Osteoblast (primary cell): Measurements from ENCODE around the gene TADA2B. TPM values are rescaled to one million over a fixed set of nuclear protein-coding genes. Genes with fewer than 3 reads are reported as not detected.

Experiments
- DNase-seq: peaks from one replicate; pipeline ENCODE4 v3.0.0; 2011; ENCODE audit warnings: low spot score, mixed read lengths; ENCODE audit not compliant: insufficient read length; ENCODE audit errors: missing footprints
- H2AFZ ChIP-seq: 2 replicates; pipeline ENCODE4 v1.6.0; 2011; ENCODE audit warnings: mild to moderate bottlenecking, low read length
- H3K27ac ChIP-seq: 2 replicates; pipeline ENCODE4 v1.5.1; 2011; ENCODE audit warnings: mild to moderate bottlenecking, low read depth, low read length, moderate library complexity
- H3K27me3 ChIP-seq: 2 replicates; pipeline ENCODE4 v1.6.0; 2012; ENCODE audit warnings: mild to moderate bottlenecking, control low read depth, inconsistent platforms, low read length, moderate library complexity; ENCODE audit not compliant: insufficient read depth
- H3K36me3 ChIP-seq: 2 replicates; pipeline ENCODE4 v1.5.1; 2011; ENCODE audit warnings: mild to moderate bottlenecking, low read length, control low read depth, moderate library complexity; ENCODE audit not compliant: insufficient read depth
- H3K4me1 ChIP-seq: 2 replicates; pipeline ENCODE4 v1.5.1; 2011; ENCODE audit warnings: mild to moderate bottlenecking, low read length, control low read depth, moderate library complexity; ENCODE audit not compliant: insufficient read depth
- H3K4me2 ChIP-seq: 2 replicates; pipeline ENCODE4 v1.6.0; 2011; ENCODE audit warnings: mild to moderate bottlenecking, low read length; ENCODE audit not compliant: insufficient read depth
- H3K4me3 ChIP-seq: fragments of 200-600 bp; sonication (generic); 3 replicates; pipeline ENCODE4 v1.5.1; 2012; ENCODE audit warnings: mild to moderate bottlenecking, low read length, inconsistent platforms; ENCODE audit not compliant: insufficient read depth
- H3K79me2 ChIP-seq: 2 replicates; pipeline ENCODE4 v1.6.0; 2012; ENCODE audit warnings: mild to moderate bottlenecking, low read length, control low read depth, inconsistent platforms; ENCODE audit not compliant: insufficient read depth
- H3K9me3 ChIP-seq: 2 replicates; pipeline ENCODE4 v1.5.1; 2011; ENCODE audit warnings: low read depth, low read length, control low read depth
- H4K20me1 ChIP-seq: 2 replicates; pipeline ENCODE4 v1.6.0; 2012; ENCODE audit warnings: mild to moderate bottlenecking, low read length, control low read depth; ENCODE audit not compliant: insufficient read depth
- CTCF ChIP-seq: IDR thresholded peaks from 2 replicates; pipeline ENCODE4 v1.5.1; 2011; ENCODE audit warnings: mild to moderate bottlenecking, low read depth, low read length, moderate library complexity; ENCODE audit errors: extremely low read depth
- total RNA-seq: library from RNA; depleted of rRNA; stranded (reverse); fragments of >200 nt; gene quantifications from 2 replicates; pipeline ENCODE4 v1.2.3, GENCODE V29; 2012

The TADA2B gene
- total RNA-seq, 1 donor, result 13.0 TPM

GRCh38 chr4:7049739-7050138, 6.6 kb downstream of the TADA2B start:
- H4K20me1 ChIP-seq, result peaks cover 65% of the 10 kb centered on the region
- no peak for DNase-seq
- no peak for TF ChIP-seq CTCF

GRCh38 chr4:7050481-7051143, 7.4 kb downstream of the TADA2B start:
- H3K36me3 ChIP-seq, result peaks cover 10% of the 10 kb centered on the region
- H3K79me2 ChIP-seq, result peaks cover 91% of the 10 kb centered on the region

More at GRCh38 chr4:7049739-7050138, 6.6 kb downstream of the TADA2B start:
- Histone ChIP-seq H3K4me1 (peaks cover 10% of the 10 kb centered on the region), H3K4me3 (no peak overlapping the region), H3K79me2 (peaks cover 95% of the 10 kb centered on the region), H3K9me3 (no peaks in the 10 kb centered on the region), H3K36me3 (peaks cover 5% of the 10 kb centered on the region), H3K27me3 (no peaks in the 10 kb centered on the region), H3K4me2 (no peak overlapping the region), H2AFZ (no peak overlapping the region), H3K27ac (no peak overlapping the region)

GRCh38 chr4:7051144-7051495, 7.9 kb downstream of the TADA2B start:
- peak; percentile 42 for DNase-seq
- peaks cover 5% of the 10 kb centered on the region for H3K4me1 ChIP-seq
- H3K36me3 ChIP-seq, result peaks cover 15% of the 10 kb centered on the region
- H3K4me3 ChIP-seq, result no peak overlapping the region
- TF ChIP-seq CTCF, result no peak
- H3K9me3 ChIP-seq, result no peaks in the 10 kb centered on the region
- H3K27me3 ChIP-seq, result no peaks in the 10 kb centered on the region
- H3K27ac ChIP-seq, result no peak overlapping the region
- no peak overlapping the region for H2AFZ ChIP-seq
- no peak overlapping the region for H3K4me2 ChIP-seq
- H3K79me2 ChIP-seq, result peaks cover 91% of the 10 kb centered on the region
- peaks cover 53% of the 10 kb centered on the region for H4K20me1 ChIP-seq

More at GRCh38 chr4:7050481-7051143, 7.4 kb downstream of the TADA2B start:
- Histone ChIP-seq H3K27ac (no peak overlapping the region), H3K4me3 (no peak overlapping the region), H2AFZ (no peak overlapping the region), H3K27me3 (no peaks in the 10 kb centered on the region), H3K4me2 (no peak overlapping the region), H4K20me1 (peaks cover 56% of the 10 kb centered on the region), H3K4me1 (peaks cover 8% of the 10 kb centered on the region), H3K9me3 (no peaks in the 10 kb centered on the region)
- TF ChIP-seq CTCF, result no peak
- peak; percentile 30 for DNase-seq

- Histone ChIP-seq H4K20me1 (peaks cover 48% of the 10 kb centered on the region), H3K36me3 (peaks cover 23% of the 10 kb centered on the region)
- TF ChIP-seq CTCF, result no peak
Measured at GRCh38 chr4:7051905-7052304, 8.7 kb downstream of the TADA2B start.

More at GRCh38 chr4:7051905-7052304, 8.7 kb downstream of the TADA2B start:
- peaks cover 89% of the 10 kb centered on the region for H3K79me2 ChIP-seq
- H3K9me3 ChIP-seq, result no peaks in the 10 kb centered on the region
- DNase-seq, result peak; percentile 35
- H2AFZ ChIP-seq, result no peak overlapping the region
- no peak overlapping the region for H3K4me2 ChIP-seq
- peaks cover 5% of the 10 kb centered on the region for H3K4me1 ChIP-seq
- no peaks in the 10 kb centered on the region for H3K27me3 ChIP-seq
- H3K27ac ChIP-seq, result no peak overlapping the region
- H3K4me3 ChIP-seq, result no peak overlapping the region
